ENCODE measurements around the gene SEMA3C.
A peak's percentile ranks its signal among the peaks of the same experiment; 100 is the strongest.

SEMA3C gene

DNA sequence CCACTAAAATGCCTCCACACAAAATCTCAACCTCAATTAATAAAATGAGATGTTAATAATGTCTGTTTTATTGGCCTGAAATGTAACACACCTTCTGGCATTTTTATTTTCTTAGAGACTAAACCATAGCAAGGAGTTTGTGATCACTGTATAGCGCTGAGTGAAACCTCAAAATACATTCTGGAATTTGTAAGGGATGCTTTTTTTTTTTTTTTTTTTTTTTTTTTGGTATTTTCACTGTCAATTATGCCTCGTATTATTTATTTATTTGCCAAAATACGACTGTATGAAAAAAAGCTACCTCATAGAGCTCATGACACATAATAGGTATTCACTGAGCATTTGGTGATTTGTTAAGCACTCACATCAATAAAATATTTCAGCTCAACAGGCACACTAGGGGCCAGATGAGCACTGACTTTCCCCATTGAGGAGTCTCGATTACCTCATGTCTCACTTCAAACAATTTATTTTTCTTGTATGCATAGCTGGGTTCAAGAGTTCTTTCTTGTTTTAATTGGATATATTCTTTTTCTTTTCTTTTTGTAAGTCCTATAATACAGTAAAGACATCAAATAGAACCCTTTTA, 36.5 kb downstream of the SEMA3C start:
- ChIA-PET CTCF (no interaction called here), POLR2A (ENCODE audit: low non-redundant PET) (no interaction called here)
- no peak for DNase-seq (ENCODE audit: low spot score)
- H3K27ac ChIP-seq: no peak overlapping the region
- TF ChIP-seq, protein P1, sequence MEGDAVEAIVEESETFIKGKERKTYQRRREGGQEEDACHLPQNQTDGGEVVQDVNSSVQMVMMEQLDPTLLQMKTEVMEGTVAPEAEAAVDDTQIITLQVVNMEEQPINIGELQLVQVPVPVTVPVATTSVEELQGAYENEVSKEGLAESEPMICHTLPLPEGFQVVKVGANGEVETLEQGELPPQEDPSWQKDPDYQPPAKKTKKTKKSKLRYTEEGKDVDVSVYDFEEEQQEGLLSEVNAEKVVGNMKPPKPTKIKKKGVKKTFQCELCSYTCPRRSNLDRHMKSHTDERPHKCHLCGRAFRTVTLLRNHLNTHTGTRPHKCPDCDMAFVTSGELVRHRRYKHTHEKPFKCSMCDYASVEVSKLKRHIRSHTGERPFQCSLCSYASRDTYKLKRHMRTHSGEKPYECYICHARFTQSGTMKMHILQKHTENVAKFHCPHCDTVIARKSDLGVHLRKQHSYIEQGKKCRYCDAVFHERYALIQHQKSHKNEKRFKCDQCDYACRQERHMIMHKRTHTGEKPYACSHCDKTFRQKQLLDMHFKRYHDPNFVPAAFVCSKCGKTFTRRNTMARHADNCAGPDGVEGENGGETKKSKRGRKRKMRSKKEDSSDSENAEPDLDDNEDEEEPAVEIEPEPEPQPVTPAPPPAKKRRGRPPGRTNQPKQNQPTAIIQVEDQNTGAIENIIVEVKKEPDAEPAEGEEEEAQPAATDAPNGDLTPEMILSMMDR (conservative IDR thresholded peaks at IDR 0.05; ENCODE audit: low read depth): no peak

DNA sequence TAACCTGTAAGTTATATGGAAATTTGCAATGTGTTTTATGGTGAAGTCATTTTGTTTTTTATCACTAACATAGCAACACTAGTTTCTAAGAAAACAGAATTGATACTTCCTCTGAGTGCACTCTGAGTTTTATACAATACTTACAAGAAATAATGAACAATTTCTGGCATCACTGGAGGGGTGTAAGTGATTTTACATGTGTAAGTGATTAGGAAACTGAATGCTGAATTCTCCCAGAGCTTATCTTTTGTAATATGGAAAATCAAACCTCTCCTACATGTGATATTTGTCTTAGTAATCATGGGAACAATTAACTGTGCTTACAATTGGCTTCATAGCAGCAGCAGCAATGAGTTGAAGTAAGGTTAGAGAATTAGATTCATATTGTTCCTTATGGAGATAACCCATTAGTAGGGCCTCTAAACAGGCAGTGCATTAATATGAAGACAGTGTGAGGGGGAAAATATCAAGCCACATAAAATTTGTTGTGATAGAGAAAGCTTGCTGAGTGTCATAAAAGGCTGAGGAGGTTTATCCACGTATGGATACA, 37.4 kb downstream of the SEMA3C start:
- ChIA-PET POLR2A (ENCODE audit: low non-redundant PET) (no interaction called here), CTCF (no interaction called here)
- TF ChIP-seq, protein P1 (conservative IDR thresholded peaks at IDR 0.05; ENCODE audit: low read depth): no peak
- H3K27ac ChIP-seq: no peak overlapping the region
- DNase-seq (ENCODE audit: low spot score): no peak

DNA sequence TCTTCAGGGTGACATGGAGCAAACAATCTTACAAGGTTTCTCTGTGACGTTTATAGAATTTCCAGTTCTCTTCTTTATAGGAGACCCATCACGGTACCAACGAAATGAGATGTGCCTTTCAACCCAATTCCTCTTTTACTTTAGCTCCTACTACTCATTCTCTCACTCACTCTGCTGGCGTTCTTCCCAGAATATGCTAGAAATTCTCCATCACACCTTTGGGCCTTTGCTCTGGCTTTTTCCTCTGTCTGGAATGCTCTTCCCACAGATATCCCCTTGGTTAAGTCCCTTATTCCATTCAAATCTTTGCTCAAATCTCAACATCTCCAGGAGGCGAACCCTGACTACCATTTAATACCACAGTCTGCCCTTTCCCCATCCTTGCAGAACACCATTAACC, 39.0 kb downstream of the SEMA3C start:
- CTCF ChIA-PET: no interaction called here
- no peak overlapping the region for H3K27ac ChIP-seq
- POLR2A ChIA-PET (ENCODE audit: low non-redundant PET): no interaction called here
- TF ChIP-seq, protein P1 (conservative IDR thresholded peaks at IDR 0.05; ENCODE audit: low read depth): no peak
- DNase-seq (ENCODE audit: low spot score): no peak

DNA sequence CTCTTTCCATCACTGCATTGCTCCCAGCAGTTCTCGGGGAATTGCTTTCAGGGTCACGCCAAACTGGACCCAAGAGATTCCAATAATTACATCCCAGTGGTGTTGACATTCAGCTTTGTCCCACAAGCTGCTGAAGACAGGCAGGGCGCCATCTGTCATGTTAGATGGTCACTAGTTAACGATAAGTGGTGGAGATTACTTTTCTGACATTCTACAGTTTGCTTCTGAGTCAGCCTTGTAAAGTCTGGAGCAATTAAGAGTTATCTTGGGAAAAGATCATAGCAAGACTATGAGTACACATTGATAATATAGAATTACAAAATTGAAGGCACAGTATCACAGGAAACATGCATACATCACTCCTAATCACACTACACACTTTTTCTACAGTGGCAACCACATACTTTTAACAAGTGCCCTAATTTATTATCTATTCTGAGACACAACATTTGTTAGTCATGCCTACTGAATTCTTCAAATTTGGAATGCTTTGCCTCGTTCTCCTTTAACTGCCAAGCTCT, 41.9 kb downstream of the SEMA3C start:
- ChIA-PET POLR2A (ENCODE audit: low non-redundant PET) (no interaction called here), CTCF (interaction anchor here (0.5 kb wide), 1 partner anchor 142 kb away, joined by 3 read pairs; no protein-coding TSS in a partner anchor)
- H3K27ac ChIP-seq: no peak overlapping the region; the same call in 1 of the 2 replicates
- DNase-seq (ENCODE audit: low spot score): peak; percentile 14
- TF ChIP-seq, protein P1 (conservative IDR thresholded peaks at IDR 0.05; ENCODE audit: low read depth): no peak

DNA sequence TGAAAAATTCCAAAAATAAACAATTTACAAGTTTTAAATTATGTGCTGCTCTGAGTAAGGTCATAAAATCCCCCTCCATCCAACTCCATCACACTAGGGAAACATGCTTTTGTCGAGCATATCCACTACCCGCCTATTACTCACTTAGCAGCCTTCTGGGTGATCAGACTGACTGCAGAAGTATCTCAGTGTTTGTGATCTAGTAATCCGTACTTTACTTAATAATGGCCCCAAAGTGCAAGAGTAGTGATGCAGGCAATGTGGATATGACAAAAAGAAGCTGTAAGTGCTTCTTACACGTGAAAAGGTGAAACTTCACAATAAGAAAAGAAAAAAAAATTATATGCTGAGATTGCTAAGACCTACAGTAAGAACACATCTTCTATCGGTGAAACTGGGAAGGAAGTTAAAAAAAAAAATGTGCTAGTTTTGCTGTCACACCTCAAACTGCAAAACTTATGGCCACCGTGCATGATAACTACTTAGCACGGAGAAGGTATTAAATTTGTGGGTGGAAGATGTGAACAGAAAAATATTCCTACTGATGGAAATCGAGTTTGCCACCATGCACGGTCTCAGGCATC, 43.2 kb downstream of the SEMA3C start:
- POLR2A ChIA-PET (ENCODE audit: low non-redundant PET): no interaction called here
- TF ChIP-seq, protein P1 (conservative IDR thresholded peaks at IDR 0.05; ENCODE audit: low read depth): no peak
- CTCF ChIA-PET: interaction anchor here (0.6 kb wide), 1 partner anchor 44 kb away, joined by 4 read pairs; no protein-coding TSS in a partner anchor
- H3K27ac ChIP-seq: no peak overlapping the region
- no peak for DNase-seq (ENCODE audit: low spot score)

DNA sequence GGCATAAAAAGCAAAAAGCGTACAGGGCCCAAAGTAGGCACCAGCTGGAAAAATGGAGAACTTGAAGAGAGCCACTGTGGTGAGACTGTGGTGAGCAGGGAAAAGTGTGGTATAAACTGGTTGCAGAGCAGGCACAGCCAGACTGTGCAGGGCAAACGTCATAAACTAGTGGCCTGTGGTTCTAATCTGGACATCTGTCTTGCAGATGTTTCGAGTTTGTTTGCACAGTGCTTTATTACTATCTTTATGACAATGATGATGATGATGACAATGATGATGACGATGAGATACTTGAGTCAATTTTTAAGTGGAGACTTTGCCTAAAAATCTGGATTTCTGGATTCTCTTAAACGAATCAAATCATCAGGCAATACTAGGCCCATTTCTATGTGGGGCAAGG, 45.7 kb downstream of the SEMA3C start:
- CTCF ChIA-PET: no interaction called here
- POLR2A ChIA-PET (ENCODE audit: low non-redundant PET): no interaction called here
- TF ChIP-seq, protein P1 (conservative IDR thresholded peaks at IDR 0.05; ENCODE audit: low read depth): no peak
- H3K27ac ChIP-seq: no peak overlapping the region
- DNase-seq (ENCODE audit: low spot score): no peak
